ENCODE measurements around the gene SRRM1.
"Not testable (repeated sequence)": the region's sequence is repeated elsewhere in the genome, so short reads cannot be mapped to it uniquely, and the experiment has no call there.

SRRM1 gene

GRCh38 chr1:24643363-24644099, 429 bp downstream of the SRRM1 start:
- peak; percentile 34 for DNase-seq

- DNase-seq, result peak; percentile 45
Measured at GRCh38 chr1:24644100-24644384, 940 bp downstream of the SRRM1 start.

- DNase-seq, result no peak
Measured at GRCh38 chr1:24648919-24649318, 5.8 kb downstream of the SRRM1 start.

GRCh38 chr1:24652382-24652781, 9.3 kb downstream of the SRRM1 start:
- DNase-seq, result no peak

GRCh38 chr1:24654010-24654409, 10.9 kb downstream of the SRRM1 start:
- DNase-seq, result no peak

GRCh38 chr1:24656046-24656445, 12.9 kb downstream of the SRRM1 start:
- peak; percentile 88 for DNase-seq

GRCh38 chr1:24657781-24658180, 14.7 kb downstream of the SRRM1 start:
- DNase-seq, result no peak

- DNase-seq, result no peak
Measured at GRCh38 chr1:24659166-24659904, 16.2 kb downstream of the SRRM1 start.

- no peak for DNase-seq
Measured at GRCh38 chr1:24659993-24660665, 17.0 kb downstream of the SRRM1 start.

- DNase-seq, result no peak
Measured at GRCh38 chr1:24664507-24665033, 21.5 kb downstream of the SRRM1 start.

GRCh38 chr1:24666794-24667193, 23.7 kb downstream of the SRRM1 start:
- DNase-seq, result no peak

- DNase-seq, result not testable (repeated sequence)
Measured at GRCh38 chr1:24671372-24671771, 28.3 kb downstream of the SRRM1 start.

GRCh38 chr1:24672686-24673085, 29.6 kb downstream of the SRRM1 start:
- not testable (repeated sequence) for DNase-seq

GRCh38 chr1:24673341-24673740, 30.2 kb downstream of the SRRM1 start:
- no peak for DNase-seq

- DNase-seq, result peak; percentile 45
Measured at GRCh38 chr1:24678421-24678820, 35.3 kb downstream of the SRRM1 start.

GRCh38 chr1:24679725-24680124, 36.6 kb downstream of the SRRM1 start:
- DNase-seq, result no peak

GRCh38 chr1:24683713-24684162, 40.6 kb downstream of the SRRM1 start:
- DNase-seq, result peak; percentile 38

GRCh38 chr1:24688033-24688432, 44.9 kb downstream of the SRRM1 start:
- no peak for DNase-seq

- DNase-seq, result peak; percentile 68
Measured at GRCh38 chr1:24688621-24689195, 45.6 kb downstream of the SRRM1 start.

- no peak for DNase-seq
Measured at GRCh38 chr1:24691051-24691450, 47.9 kb downstream of the SRRM1 start.

- no peak for DNase-seq
Measured at GRCh38 chr1:24692351-24692980, 49.4 kb downstream of the SRRM1 start.

- DNase-seq, result no peak
Measured at GRCh38 chr1:24693827-24694379, 50.8 kb downstream of the SRRM1 start.

All from hematopoietic multipotent progenitor cell treated with erythropoietin and hydrocortisone succinate and interleukin-3 and kit ligand, for 8 days (in vitro differentiated cells).